ENCODE results near the gene PRRG2.

DNA sequence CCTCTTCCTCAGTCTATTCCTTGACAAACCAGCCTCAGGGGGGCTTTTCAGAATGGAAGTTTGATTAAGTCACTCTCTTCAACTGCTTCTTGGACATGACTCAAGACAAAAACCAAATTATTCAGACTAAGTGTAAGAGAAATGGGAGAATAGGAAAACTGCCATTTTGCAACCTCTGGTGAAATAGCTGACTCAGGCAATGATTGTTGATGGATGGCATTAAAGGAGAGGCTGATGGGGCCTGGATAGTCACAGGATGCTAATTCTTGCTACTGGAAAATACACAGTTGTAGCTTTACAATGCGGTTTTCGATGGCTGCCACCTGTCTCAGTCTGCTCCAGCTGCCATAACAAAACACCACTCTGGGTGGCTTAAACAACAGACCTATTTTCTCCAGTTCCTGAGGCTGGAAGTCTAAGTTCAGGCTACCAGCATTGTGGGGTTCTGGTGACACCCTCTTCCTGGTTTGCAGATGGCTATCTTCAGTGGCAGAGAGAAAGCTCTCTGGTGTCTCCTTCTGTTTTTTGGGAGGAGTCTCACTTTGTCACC lies 6.8 kb upstream of the PRRG2 start:
- TF ChIP-seq EZH2 (IDR thresholded peaks at IDR 0.05) (no peak), FOXP2 (optimal IDR thresholded peaks at IDR 0.05; ENCODE audit: control extremely low read depth, extremely low read length, insufficient read depth) (no peak)

All from SK-N-MC (cell line).